ENCODE results near the gene ZNF202.

The ZNF202 gene

GRCh38 chr11:123695231-123695630 is 46.2 kb downstream of the ZNF202 start:
- Histone ChIP-seq H3F3A (ENCODE audit: low read depth) (no peaks in the 10 kb centered on the region), H3K4me1 (ENCODE audit: insufficient read depth, low read length, poor library complexity, severe bottlenecking) (no peaks in the 10 kb centered on the region), H3K4me3 (ENCODE audit: low read length, poor library complexity, severe bottlenecking) (no peak overlapping the region), H3K79me2 (ENCODE audit: insufficient read depth, low read length) (no peaks in the 10 kb centered on the region), H2AFZ (ENCODE audit: low read length) (no peak overlapping the region), H4K20me1 (ENCODE audit: insufficient read depth, low read length, poor library complexity, severe bottlenecking) (no peaks in the 10 kb centered on the region), H3K9me3 (ENCODE audit: insufficient read depth, low read depth, low read length) (no peaks in the 10 kb centered on the region), H3K9me2 (replicated peaks; ENCODE audit: low read depth, low read length) (no peaks in the 10 kb centered on the region), H3K4me2 (ENCODE audit: low read depth, low read length, poor library complexity, severe bottlenecking) (no peak overlapping the region), H3K9ac (ENCODE audit: low read depth, low read length, poor library complexity, severe bottlenecking) (no peak overlapping the region), H3K36me3 (ENCODE audit: insufficient read depth, low read length) (no peaks in the 10 kb centered on the region), H3K27me3 (ENCODE audit: insufficient read depth, low read length, poor library complexity, severe bottlenecking) (peaks cover 8% of the 10 kb centered on the region)
- TF ChIP-seq CTCF (conservative IDR thresholded peaks at IDR 0.05; ENCODE audit: low read length) (no peak), EZH2phosphoT487 (IDR thresholded peaks at IDR 0.05; ENCODE audit: borderline replicate concordance) (no peak)

DNA sequence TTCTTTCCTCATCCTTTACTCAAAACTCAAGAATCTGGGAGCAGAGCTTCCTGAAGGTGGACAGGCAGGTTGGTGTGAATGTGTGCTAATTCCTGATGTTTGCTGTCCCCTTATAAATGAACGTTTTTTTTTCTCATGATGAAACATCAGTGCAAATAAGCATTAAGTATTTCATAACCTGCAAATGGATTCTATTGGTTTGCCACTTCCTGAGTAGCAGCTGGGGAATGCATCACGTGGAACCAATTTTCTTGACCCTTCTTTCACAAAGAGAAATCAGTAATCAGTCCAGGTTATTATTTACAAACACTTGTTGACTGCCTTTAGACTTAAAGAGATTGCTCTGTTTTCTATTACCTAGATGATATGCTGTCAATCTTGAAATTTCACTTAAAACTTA is 46.9 kb downstream of the ZNF202 start:
- TF ChIP-seq CTCF (conservative IDR thresholded peaks at IDR 0.05; ENCODE audit: low read length) (no peak), EZH2phosphoT487 (IDR thresholded peaks at IDR 0.05; ENCODE audit: borderline replicate concordance) (no peak)
- Histone ChIP-seq H3K36me3 (ENCODE audit: insufficient read depth, low read length) (no peaks in the 10 kb centered on the region), H3F3A (ENCODE audit: low read depth) (no peaks in the 10 kb centered on the region), H3K9me2 (replicated peaks; ENCODE audit: low read depth, low read length) (no peaks in the 10 kb centered on the region), H3K9me3 (ENCODE audit: insufficient read depth, low read depth, low read length) (no peaks in the 10 kb centered on the region), H3K27me3 (ENCODE audit: insufficient read depth, low read length, poor library complexity, severe bottlenecking) (peaks cover 15% of the 10 kb centered on the region), H3K79me2 (ENCODE audit: insufficient read depth, low read length) (no peaks in the 10 kb centered on the region), H3K4me1 (ENCODE audit: insufficient read depth, low read length, poor library complexity, severe bottlenecking) (no peaks in the 10 kb centered on the region), H3K9ac (ENCODE audit: low read depth, low read length, poor library complexity, severe bottlenecking) (no peak overlapping the region), H3K4me3 (ENCODE audit: low read length, poor library complexity, severe bottlenecking) (no peak overlapping the region), H4K20me1 (ENCODE audit: insufficient read depth, low read length, poor library complexity, severe bottlenecking) (no peaks in the 10 kb centered on the region), H3K4me2 (ENCODE audit: low read depth, low read length, poor library complexity, severe bottlenecking) (no peak overlapping the region), H2AFZ (ENCODE audit: low read length) (no peak overlapping the region)

DNA sequence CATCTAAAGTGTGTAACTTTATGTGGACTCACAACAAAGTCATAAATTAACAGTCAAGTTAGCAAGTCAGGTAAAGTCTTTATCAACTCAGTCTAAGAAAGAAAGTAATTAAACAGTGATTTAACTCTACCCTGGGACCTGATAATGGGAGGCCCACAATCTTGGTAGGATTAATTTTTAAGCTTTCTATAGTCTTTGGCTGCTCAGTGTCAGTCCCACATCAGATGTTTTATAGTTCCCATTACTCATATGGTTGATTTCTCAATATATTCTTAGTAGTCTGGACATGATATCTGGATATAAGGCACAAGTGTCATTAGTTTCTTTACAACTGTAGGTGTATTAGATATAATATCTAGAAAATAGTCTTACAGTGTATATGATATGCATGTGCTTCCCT is 48.5 kb downstream of the ZNF202 start:
- TF ChIP-seq CTCF (conservative IDR thresholded peaks at IDR 0.05; ENCODE audit: low read length) (no peak), EZH2phosphoT487 (IDR thresholded peaks at IDR 0.05; ENCODE audit: borderline replicate concordance) (no peak)
- H3K4me2 ChIP-seq (ENCODE audit: low read depth, low read length, poor library complexity, severe bottlenecking) = no peak overlapping the region
- no peak overlapping the region for H2AFZ ChIP-seq (ENCODE audit: low read length)
- H3K9ac ChIP-seq (ENCODE audit: low read depth, low read length, poor library complexity, severe bottlenecking) = no peak overlapping the region
- H3K27me3 ChIP-seq (ENCODE audit: insufficient read depth, low read length, poor library complexity, severe bottlenecking) = peaks cover 17% of the 10 kb centered on the region
- H3F3A ChIP-seq (ENCODE audit: low read depth) = no peaks in the 10 kb centered on the region
- no peaks in the 10 kb centered on the region for H3K9me3 ChIP-seq (ENCODE audit: insufficient read depth, low read depth, low read length)
- no peaks in the 10 kb centered on the region for H3K36me3 ChIP-seq (ENCODE audit: insufficient read depth, low read length)
- no peaks in the 10 kb centered on the region for H3K4me1 ChIP-seq (ENCODE audit: insufficient read depth, low read length, poor library complexity, severe bottlenecking)
- H3K79me2 ChIP-seq (ENCODE audit: insufficient read depth, low read length) = no peaks in the 10 kb centered on the region
- H4K20me1 ChIP-seq (ENCODE audit: insufficient read depth, low read length, poor library complexity, severe bottlenecking) = no peaks in the 10 kb centered on the region
- no peaks in the 10 kb centered on the region for H3K9me2 ChIP-seq (replicated peaks; ENCODE audit: low read depth, low read length)
- H3K4me3 ChIP-seq (ENCODE audit: low read length, poor library complexity, severe bottlenecking) = no peak overlapping the region
